ENCODE data around the gene CAPN15.

Gene CAPN15

GRCh38 chr16:526181-527014 is 1.1 kb upstream of the CAPN15 start:
- no peak for DNase-seq (ENCODE audit: low read depth)

DNA sequence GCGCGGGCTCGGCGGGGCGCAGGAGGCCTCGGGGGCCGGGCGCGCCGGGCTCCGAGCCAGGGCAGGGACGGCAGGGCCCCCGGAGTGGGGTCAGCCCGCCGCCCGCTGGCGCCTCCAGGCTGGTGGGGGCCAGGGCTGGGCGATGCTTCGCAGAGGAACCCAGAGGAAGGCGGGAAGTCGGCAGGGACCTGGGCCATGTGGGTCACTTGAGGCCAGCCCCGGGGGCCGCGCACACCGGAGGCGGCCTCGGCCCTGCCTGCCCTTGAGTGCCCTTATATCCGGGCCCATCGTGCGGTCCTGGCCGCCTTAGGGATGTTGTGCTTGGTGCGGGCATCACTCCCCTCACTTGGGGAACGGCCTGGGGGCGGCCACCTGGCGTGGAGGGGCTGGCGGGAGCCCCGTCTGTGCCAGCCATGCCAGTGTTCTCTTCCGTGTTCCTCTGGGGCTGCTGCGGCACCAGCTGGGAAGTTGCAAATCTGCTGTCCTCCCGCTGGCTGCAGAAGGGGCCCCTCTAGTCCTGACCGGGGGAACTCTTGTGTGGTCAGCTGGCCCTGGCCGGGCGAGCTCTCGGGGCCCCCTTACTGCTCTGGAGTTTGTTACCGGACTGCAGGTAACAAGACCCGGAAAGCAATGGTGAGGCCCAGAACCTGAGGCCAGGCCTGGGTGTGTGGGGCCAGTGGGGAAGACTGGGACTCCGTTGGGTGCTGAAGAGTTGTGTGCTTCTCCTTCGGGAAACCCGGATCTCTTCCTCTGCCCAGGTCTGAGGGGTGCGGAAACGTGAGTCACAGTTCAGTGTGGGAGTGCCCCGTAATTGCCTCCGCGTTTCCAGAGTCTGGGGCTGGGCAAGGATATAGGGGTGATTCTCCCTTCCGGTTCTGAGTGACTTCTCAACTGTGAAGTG is 849 bp downstream of the CAPN15 start:
- DNase-seq (ENCODE audit: low read depth), result peak; percentile 63

- DNase-seq (ENCODE audit: low read depth), result no peak
Observed at GRCh38 chr16:529012-529575, 1.6 kb downstream of the CAPN15 start.

- DNase-seq (ENCODE audit: low read depth), result no peak
Observed at GRCh38 chr16:530111-530817, 2.8 kb downstream of the CAPN15 start.

GRCh38 chr16:531494-532125 is 4.1 kb downstream of the CAPN15 start:
- no peak for DNase-seq (ENCODE audit: low read depth)

DNA sequence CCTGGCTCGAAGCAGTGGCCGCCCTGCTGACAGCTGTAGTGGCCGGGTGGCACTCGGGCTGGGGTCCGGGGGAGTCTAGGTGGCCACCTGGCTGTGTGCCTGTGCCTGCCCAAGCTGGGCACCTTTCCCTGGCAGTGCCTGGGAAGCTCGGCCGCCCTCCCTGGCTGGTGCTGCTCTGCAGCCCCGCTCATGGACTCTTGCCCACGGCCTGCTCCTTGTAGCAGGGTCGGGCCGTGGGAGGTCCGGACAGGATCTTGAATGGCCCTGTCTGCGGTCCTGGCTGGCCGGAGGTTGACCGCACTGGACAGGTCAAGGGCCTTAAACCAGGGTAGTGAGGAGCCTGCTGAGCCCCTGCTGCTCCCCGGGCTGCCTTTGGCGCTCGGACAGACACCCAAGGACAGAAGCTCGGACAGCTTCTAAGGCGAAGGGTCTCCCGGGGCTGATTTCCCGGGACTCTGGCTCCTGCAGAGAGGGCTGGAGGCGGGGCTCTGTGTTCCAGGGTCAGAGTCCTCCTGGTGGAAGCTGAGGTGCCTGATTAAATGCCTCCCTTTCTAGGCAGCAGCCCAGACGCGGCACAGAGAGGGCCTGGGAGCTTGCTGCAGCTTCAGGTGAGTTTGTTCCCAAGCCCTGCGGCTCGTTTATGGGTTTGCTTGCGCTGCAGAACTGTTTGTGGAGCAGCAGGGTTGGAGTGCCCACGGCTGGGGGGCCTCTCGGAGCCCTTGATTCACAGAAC is 6.0 kb downstream of the CAPN15 start:
- DNase-seq (ENCODE audit: low read depth), result no peak

GRCh38 chr16:534135-534534 is 6.6 kb downstream of the CAPN15 start:
- DNase-seq (ENCODE audit: low read depth), result no peak

DNA sequence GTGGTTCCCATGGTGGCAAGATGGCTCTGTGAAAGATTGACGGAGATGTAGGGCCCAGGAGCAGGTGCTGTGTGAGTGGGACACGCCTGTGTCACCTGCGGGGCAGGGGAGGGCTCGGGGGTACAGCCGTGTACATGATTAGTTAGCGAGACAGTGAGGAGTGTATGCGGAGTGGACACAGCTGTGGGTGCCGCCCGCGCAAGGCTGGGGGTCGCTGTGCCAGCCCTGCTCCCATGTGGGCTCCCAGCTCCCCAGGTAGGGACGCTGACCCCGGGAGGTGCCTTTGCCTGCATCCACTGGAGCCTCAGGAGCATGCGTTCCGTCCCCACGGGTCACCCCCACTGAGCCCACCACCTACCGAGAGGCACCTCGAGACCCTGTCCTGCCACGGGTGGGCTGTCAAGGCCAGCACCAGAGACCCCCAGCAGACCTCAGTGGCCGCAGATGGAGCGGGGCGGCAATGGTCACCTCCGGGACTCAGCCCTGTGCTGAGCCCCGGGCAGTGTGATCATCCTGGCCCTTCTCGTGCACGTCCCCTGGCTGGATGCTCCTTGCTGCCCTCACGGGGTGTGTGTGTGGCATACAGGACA is 7.4 kb downstream of the CAPN15 start:
- DNase-seq (ENCODE audit: low read depth), result no peak

GRCh38 chr16:535446-536405 is 8.2 kb downstream of the CAPN15 start:
- DNase-seq (ENCODE audit: low read depth), result no peak

DNA sequence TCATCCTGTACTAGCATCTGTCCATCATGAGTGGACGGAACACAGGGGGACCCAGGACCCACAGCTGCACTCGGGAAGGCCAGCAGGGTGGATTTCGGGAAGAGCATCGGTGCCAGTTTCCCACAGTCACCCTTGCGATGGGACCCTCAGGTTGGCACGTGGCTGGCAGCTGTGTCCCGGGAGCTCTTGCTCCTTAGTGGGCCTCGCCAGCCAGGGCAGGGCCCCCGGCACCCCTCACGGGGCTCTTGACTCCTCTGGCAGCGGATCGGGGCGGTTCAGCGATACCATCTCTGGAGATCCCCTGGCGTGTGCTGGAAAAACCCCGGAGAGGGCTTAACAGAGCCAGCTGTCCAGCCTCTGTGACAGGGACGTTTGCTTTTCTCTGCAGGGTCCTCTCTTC is 9.2 kb downstream of the CAPN15 start:
- no peak for DNase-seq (ENCODE audit: low read depth)

DNA sequence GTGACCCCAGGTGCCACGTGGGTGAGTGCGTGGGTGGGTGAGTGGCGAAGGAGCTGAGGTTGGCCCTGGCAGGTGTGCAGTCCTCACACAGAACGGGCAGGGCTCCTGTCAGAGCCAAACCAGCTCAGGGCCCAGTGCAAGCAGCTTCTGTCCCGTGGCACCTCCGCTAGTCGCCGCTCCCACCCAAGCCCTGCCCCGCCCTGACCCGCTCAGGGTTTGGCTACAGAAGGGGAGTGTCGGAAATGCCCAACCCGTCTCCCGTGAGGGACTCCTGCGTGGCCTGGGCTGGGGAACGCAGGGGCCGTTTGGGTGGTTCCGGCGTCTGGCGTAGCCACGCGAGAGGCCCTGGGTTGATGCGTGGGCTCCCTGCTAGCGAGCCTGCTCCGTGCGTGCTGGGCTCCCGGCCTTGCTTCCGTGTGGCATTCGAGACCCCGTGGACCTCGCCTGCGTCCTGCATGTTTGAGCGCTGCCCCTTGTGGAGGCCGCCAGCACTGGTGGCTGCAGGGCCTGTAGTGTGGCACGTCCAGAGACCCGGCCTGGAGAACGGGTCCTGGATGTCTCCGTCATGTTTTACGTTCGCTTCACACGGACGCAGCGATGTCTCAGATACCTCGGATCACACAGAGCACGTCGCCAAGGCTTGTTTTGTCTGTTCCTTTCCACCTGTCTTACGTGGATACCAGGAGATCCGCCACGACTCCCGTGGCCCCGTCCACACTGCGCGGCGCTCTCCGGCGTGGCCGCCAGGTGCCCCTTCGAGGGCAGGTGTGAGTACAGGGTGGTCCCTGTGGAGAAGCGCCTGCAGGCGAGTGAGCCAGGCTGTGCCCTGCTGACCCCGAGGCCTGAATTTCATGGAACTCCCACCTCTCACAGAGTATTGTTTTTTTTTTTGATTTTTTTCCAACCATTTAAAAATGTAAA is 10.2 kb downstream of the CAPN15 start:
- no peak for DNase-seq (ENCODE audit: low read depth)

- no peak for DNase-seq (ENCODE audit: low read depth)
Observed at GRCh38 chr16:539901-540530, 12.5 kb downstream of the CAPN15 start.

- DNase-seq (ENCODE audit: low read depth), result no peak
Observed at GRCh38 chr16:540645-541340, 13.3 kb downstream of the CAPN15 start.

DNA sequence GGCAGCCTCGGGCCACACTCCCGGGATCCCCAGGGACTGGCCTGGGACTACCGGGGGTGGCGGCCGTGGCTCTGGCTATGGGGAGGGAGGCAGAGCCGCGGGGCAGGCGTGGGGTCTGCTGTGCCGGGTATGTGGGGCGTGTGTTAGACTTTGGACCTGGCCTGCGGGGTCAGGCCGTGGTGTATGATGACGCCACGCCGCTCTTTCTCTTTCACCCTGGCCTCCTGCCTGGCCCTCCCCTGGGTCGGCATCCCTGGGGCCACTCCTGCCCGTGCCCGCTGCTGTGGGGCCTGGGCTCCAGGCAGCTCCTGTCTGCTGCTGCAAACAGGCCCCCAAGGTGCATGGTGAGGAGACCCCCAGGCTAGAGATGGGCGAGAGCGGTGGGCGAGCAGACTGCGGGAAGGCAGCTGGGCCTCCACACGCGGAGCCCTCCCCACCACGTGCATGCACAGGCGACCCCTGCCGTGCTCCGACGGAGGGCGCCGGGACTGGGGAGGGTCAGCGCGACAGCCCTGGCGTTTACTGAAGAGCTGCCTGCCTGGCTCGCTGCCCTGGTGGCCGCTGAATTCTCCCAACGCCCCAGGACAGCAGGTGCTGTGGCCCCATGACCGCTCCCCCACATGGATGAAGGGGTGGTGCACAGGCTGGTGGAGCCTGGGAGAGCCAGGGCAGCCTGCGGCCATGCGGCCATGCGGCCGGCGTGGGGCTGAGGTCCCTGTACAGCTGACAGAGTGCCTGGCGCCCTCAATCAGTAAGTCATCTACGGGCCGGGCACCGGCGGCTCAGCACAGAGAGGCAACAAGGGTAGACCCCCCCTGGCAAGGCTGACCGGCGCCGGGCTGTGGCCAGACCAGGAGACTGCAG is 16.0 kb downstream of the CAPN15 start:
- no peak for DNase-seq (ENCODE audit: low read depth)

DNA sequence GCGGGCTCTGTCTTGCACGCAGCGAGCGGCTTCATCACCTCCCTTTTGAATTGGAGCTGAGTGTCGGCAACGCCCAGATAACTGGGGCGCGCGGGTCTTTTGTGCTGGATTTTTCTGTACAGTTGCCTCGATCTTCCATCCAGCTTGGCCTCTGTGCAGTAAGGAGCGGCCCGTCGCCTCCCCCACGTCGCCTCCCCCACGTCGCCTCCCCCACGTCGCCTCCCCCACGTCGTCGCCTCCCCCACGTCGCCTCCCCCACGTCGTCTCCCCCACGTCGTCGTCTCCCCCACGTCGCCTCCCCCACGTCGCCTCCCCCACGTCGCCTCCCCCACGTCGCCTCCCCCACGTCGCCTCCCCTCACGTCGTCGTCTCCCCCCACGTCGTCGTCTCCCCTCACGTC is 17.0 kb downstream of the CAPN15 start:
- no peak for DNase-seq (ENCODE audit: low read depth)
